ENCODE results near the gene PPP1R14C. TPM values are rescaled to one million over a fixed set of nuclear protein-coding genes. Genes with fewer than 3 reads are reported as not detected.

The PPP1R14C gene
- total RNA-seq, 6 donors from 2014 or later: 12.0 to 34.5 (median 16.8) TPM

DNA sequence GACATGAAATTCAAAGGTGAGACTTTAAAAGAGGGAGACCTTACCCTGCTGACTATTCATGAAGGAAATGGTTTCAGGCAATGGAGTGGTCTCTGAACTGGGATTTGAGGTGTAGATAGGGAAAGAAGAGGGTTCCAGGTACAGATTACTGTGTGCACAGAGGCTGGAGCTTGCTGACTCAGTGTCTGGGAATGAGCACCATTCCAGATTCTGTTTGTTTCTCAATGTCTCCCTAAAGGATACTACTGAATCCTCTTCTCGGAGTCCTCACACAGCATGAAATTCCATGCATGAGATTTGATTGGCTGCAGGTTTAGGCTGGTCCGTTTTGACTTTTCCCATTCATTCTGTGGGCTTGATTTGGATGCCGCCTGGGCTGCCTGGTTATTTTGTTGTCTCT, 49.0 kb downstream of the PPP1R14C start:
- ATAC-seq (ENCODE audit: low FRiP score in 2 of 2) (peak in 1 of 2 donors; percentile 29), DNase-seq (no peak)
- H3K27ac ChIP-seq: no peak overlapping the region
- H3K36me3 ChIP-seq: no peaks in the 10 kb centered on the region
- WGBS, 2 donors: 94 to 98% methylated on average over 3 of the region's 3 CpGs
- no peaks in the 10 kb centered on the region for H3K9me3 ChIP-seq
- peaks cover 0 to 21% (median 0%) of the 10 kb centered on the region in 4 donors for H3K4me1 ChIP-seq
- TF ChIP-seq, protein P1, sequence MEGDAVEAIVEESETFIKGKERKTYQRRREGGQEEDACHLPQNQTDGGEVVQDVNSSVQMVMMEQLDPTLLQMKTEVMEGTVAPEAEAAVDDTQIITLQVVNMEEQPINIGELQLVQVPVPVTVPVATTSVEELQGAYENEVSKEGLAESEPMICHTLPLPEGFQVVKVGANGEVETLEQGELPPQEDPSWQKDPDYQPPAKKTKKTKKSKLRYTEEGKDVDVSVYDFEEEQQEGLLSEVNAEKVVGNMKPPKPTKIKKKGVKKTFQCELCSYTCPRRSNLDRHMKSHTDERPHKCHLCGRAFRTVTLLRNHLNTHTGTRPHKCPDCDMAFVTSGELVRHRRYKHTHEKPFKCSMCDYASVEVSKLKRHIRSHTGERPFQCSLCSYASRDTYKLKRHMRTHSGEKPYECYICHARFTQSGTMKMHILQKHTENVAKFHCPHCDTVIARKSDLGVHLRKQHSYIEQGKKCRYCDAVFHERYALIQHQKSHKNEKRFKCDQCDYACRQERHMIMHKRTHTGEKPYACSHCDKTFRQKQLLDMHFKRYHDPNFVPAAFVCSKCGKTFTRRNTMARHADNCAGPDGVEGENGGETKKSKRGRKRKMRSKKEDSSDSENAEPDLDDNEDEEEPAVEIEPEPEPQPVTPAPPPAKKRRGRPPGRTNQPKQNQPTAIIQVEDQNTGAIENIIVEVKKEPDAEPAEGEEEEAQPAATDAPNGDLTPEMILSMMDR (IDR thresholded peaks at IDR 0.05): no peak
- TF ChIP-seq EP300 (IDR thresholded peaks at IDR 0.05) (no peak), POLR2A (IDR thresholded peaks at IDR 0.05) (no peak), POLR2AphosphoS5 (IDR thresholded peaks at IDR 0.05) (no peak)
- no peaks in the 10 kb centered on the region for H3K27me3 ChIP-seq
- no peak overlapping the region for H3K4me3 ChIP-seq

GRCh38 chr6:150194195-150194594, 51.4 kb downstream of the PPP1R14C start:
- DNase-seq: no peak
- TF ChIP-seq POLR2AphosphoS5 (IDR thresholded peaks at IDR 0.05): no peak
- TF ChIP-seq, protein P1 (IDR thresholded peaks at IDR 0.05): no peak
- TF ChIP-seq POLR2A (IDR thresholded peaks at IDR 0.05): no peak
- no peak for TF ChIP-seq EP300 (IDR thresholded peaks at IDR 0.05)
- Histone ChIP-seq H3K36me3 (no peaks in the 10 kb centered on the region), H3K4me3 (no peak overlapping the region), H3K4me1 (peaks cover 0 to 25% (median 0%) of the 10 kb centered on the region in 4 donors), H3K27me3 (no peaks in the 10 kb centered on the region), H3K9me3 (no peaks in the 10 kb centered on the region), H3K27ac (no peak overlapping the region)
- WGBS, 2 donors: 54 to 76% methylated on average over 2 of the region's 2 CpGs
- ATAC-seq (ENCODE audit: low FRiP score in 2 of 2): no peak

DNA sequence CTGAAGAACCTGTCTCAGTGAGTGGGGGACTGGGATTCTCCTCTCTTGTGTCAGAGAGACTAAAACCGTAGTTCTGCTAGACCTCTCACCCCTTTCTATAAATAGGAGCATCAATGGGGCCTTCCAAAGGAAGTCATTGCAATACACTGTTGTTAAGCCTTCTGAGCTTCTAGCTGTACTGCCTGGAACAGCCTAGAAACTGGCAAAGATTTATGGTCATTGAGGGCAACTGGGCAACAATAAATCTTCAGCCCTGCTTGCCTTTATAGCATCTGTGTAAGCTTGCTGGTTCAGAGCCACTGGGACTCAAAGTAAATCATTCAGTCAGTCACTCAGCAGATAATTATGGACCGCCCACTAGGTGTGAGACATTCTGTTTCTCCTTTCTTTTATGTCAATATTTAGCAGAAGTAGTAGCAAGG, 53.2 kb downstream of the PPP1R14C start:
- TF ChIP-seq POLR2A (IDR thresholded peaks at IDR 0.05) (no peak), EP300 (IDR thresholded peaks at IDR 0.05) (no peak), POLR2AphosphoS5 (IDR thresholded peaks at IDR 0.05) (no peak)
- TF ChIP-seq, protein P1 (IDR thresholded peaks at IDR 0.05): no peak
- DNase-seq (no peak), ATAC-seq (ENCODE audit: low FRiP score in 2 of 2) (no peak)
- Histone ChIP-seq H3K27ac (no peak overlapping the region), H3K4me1 (peaks cover 0 to 25% (median 0%) of the 10 kb centered on the region in 4 donors), H3K9me3 (no peaks in the 10 kb centered on the region), H3K4me3 (no peak overlapping the region), H3K36me3 (no peaks in the 10 kb centered on the region), H3K27me3 (no peaks in the 10 kb centered on the region)
- WGBS, 2 donors: 43 to 65% methylated on average over 2 of the region's 2 CpGs

- peak; percentile 19 to 54 for ATAC-seq (ENCODE audit: low FRiP score in 2 of 2)
- H3K27ac ChIP-seq: peak overlapping the region in 2 of 4 donors; percentile 13 to 54
- TF ChIP-seq, protein P1 (IDR thresholded peaks at IDR 0.05): peak in 1 of 6 experiments; percentile 12
- no peak for TF ChIP-seq POLR2AphosphoS5 (IDR thresholded peaks at IDR 0.05)
Measured at GRCh38 chr6:150196942-150197745, 54.3 kb downstream of the PPP1R14C start.

More at GRCh38 chr6:150196942-150197745, 54.3 kb downstream of the PPP1R14C start:
- peaks cover 0 to 25% (median 0%) of the 10 kb centered on the region in 4 donors for H3K4me1 ChIP-seq
- no peaks in the 10 kb centered on the region for H3K27me3 ChIP-seq
- DNase-seq: no peak
- no peaks in the 10 kb centered on the region for H3K9me3 ChIP-seq
- 80 to 83% methylated on average over 16 of the region's 16 CpGs for WGBS, 2 donors
- H3K36me3 ChIP-seq: no peaks in the 10 kb centered on the region
- H3K4me3 ChIP-seq: no peak overlapping the region
